CD14-positive monocyte (primary cell): ENCODE data around the gene GPR26. TPM values are rescaled to one million over a fixed set of nuclear protein-coding genes. Genes with fewer than 3 reads are reported as not detected.

Experiments
- DNase-seq, 3 donors: peaks; one replicate each; pipeline ENCODE4 v3.0.0-alpha.2; 2011 to 2022
- H2AFZ ChIP-seq: 2 replicates; pipeline ENCODE4 v1.6.0; 2012; ENCODE audit warnings: mild to moderate bottlenecking, low read depth, low read length, inconsistent platforms; ENCODE audit not compliant: insufficient read depth, poor library complexity, severe bottlenecking
- H3K27ac ChIP-seq, 2 donors: 1 replicate in 1 of 2; 2 replicates in 1 of 2; pipeline ENCODE4 v1.5.1; 2012 to 2013; ENCODE audit warnings: low read length in 2 of 2, control low read depth in 1 of 2, inconsistent platforms in 1 of 2, low read depth in 1 of 2, mild to moderate bottlenecking in 1 of 2
- H3K27me3 ChIP-seq, 2 donors: one replicate each; pipeline versions ENCODE4 v1.6.0 to v1.6.1; 2011 to 2013; ENCODE audit warnings: low read length in 2 of 2; ENCODE audit not compliant: control insufficient read depth in 2 of 2, insufficient read depth in 2 of 2
- H3K36me3 ChIP-seq, 2 donors: replicated peaks in 1 of 2; 1 replicate in 1 of 2; 2 replicates in 1 of 2; pipeline versions ENCODE4 v1.5.1 to v1.6.1; 2012 to 2013; ENCODE audit warnings: low read length in 2 of 2, control low read depth in 1 of 2, inconsistent platforms in 1 of 2, mild to moderate bottlenecking in 1 of 2; ENCODE audit not compliant: insufficient read depth in 2 of 2, control insufficient read depth in 1 of 2
- H3K4me1 ChIP-seq, 2 donors: 1 replicate in 1 of 2; 2 replicates in 1 of 2; pipeline versions ENCODE4 v1.5.1 to v1.6.1; 2012 to 2013; ENCODE audit warnings: low read length in 2 of 2, control low read depth in 1 of 2, inconsistent platforms in 1 of 2, mild to moderate bottlenecking in 1 of 2, moderate library complexity in 1 of 2; ENCODE audit not compliant: insufficient read depth in 2 of 2, control insufficient read depth in 1 of 2
- H3K4me2 ChIP-seq: replicated peaks from 2 replicates; pipeline ENCODE3; 2012; ENCODE audit warnings: low read length, moderate library complexity, mild to moderate bottlenecking; ENCODE audit not compliant: poor library complexity, severe bottlenecking; ENCODE audit errors: extremely low read depth
- H3K4me3 ChIP-seq, 3 experiments: fragments of 200-600 bp in 1 of 3; sonication (generic) in 1 of 3; replicated peaks in 1 of 3; 1 replicate in 2 of 3; 2 replicates in 1 of 3; pipeline ENCODE4 v1.5.1; 2011 to 2013; ENCODE audit warnings: low read length in 3 of 3, mild to moderate bottlenecking in 3 of 3, control low read depth in 2 of 3, low read depth in 2 of 3, inconsistent platforms in 1 of 3, moderate library complexity in 1 of 3
- H3K79me2 ChIP-seq: 2 replicates; pipeline ENCODE4 v1.6.0; 2012; ENCODE audit warnings: mild to moderate bottlenecking, control low read depth, inconsistent platforms, low read length, moderate library complexity; ENCODE audit not compliant: insufficient read depth
- H3K9ac ChIP-seq: 2 replicates; pipeline ENCODE4 v1.6.0; 2017; ENCODE audit warnings: low read length, mild to moderate bottlenecking; ENCODE audit not compliant: insufficient read depth, poor library complexity, severe bottlenecking
- H3K9me3 ChIP-seq, 2 donors: replicated peaks in 1 of 2; 1 replicate in 1 of 2; 2 replicates in 1 of 2; pipeline versions ENCODE4 v1.5.1 to v1.6.1; 2012 to 2013; ENCODE audit warnings: low read length in 2 of 2, control low read depth in 1 of 2; ENCODE audit not compliant: control insufficient read depth in 1 of 2, insufficient read depth in 1 of 2
- H4K20me1 ChIP-seq: 2 replicates; pipeline ENCODE4 v1.6.0; 2012; ENCODE audit warnings: mild to moderate bottlenecking, low read length, control low read depth, moderate library complexity; ENCODE audit not compliant: insufficient read depth
- H3K27ac Mint-ChIP-seq, 7 donors: one replicate each; pipeline ENCODE4 v1.8.0; 2020; ENCODE audit warnings: mild to moderate bottlenecking in 7 of 7, mixed read lengths in 7 of 7, moderate library complexity in 6 of 7, inconsistent platforms in 2 of 7
- H3K27me3 Mint-ChIP-seq, 3 donors: one replicate each; pipeline ENCODE4 v1.8.0; 2021 to 2022; ENCODE audit warnings: low read depth in 3 of 3, mild to moderate bottlenecking in 3 of 3, mixed read lengths in 3 of 3, moderate library complexity in 3 of 3, inconsistent platforms in 1 of 3
- H3K36me3 Mint-ChIP-seq, 2 donors: one replicate each; pipeline ENCODE4 v1.8.0; 2020; ENCODE audit warnings: mixed read lengths in 2 of 2, inconsistent platforms in 1 of 2, mild to moderate bottlenecking in 1 of 2
- H3K4me1 Mint-ChIP-seq: one replicate; pipeline ENCODE4 v1.8.0; 2020; ENCODE audit warnings: mild to moderate bottlenecking, mixed read lengths
- H3K4me3 Mint-ChIP-seq, 2 donors: one replicate each; pipeline ENCODE4 v1.8.0; 2020; ENCODE audit warnings: mild to moderate bottlenecking in 2 of 2, mixed read lengths in 2 of 2, moderate library complexity in 1 of 2
- H3K9me3 Mint-ChIP-seq, 7 donors: one replicate each; pipeline ENCODE4 v1.8.0; 2020 to 2022; ENCODE audit warnings: mixed read lengths in 7 of 7, mild to moderate bottlenecking in 6 of 7, moderate library complexity in 6 of 7, inconsistent platforms in 2 of 7
- WGBS: methylation state at CpG from one replicate; pipeline ENCODE4 v1.1.5; 2013; ENCODE audit warnings: missing lambda C conversion rate; ENCODE audit not compliant: insufficient coverage; 5-methylcytosine and 5-hydroxymethylcytosine counted together
- intact Hi-C, 2 donors: fragments of 100-400 bp; cut with micrococcal nuclease; formaldehyde crosslinking; loops; one replicate each; pipeline versions ENCODE4 v1.15.0 to v1.15.1; 2023
- polyA plus RNA-seq, 3 donors: library from polyadenylated mRNA; depleted of rRNA in 1 of 3; unstranded in 2 of 3; stranded (reverse) in 1 of 3; fragments of 300-500 nt in 2 of 3; fragments of >200 nt in 1 of 3; fragmentation: Illumina TruSeq in 2 of 3; gene quantifications; 1 replicate in 2 of 3; 2 replicates in 1 of 3; pipeline ENCODE4 v1.2.3, GENCODE V29; 2012 to 2021
- TF ChIP-seq, protein P1 (sequence below): fragments of 200-600 bp; IDR thresholded peaks from one replicate; pipeline ENCODE4 v1.8.0; 2022; ENCODE audit warnings: antibody characterized with exemption, mild to moderate bottlenecking

The GPR26 gene
- polyA plus RNA-seq, 3 donors, result not detected

DNA sequence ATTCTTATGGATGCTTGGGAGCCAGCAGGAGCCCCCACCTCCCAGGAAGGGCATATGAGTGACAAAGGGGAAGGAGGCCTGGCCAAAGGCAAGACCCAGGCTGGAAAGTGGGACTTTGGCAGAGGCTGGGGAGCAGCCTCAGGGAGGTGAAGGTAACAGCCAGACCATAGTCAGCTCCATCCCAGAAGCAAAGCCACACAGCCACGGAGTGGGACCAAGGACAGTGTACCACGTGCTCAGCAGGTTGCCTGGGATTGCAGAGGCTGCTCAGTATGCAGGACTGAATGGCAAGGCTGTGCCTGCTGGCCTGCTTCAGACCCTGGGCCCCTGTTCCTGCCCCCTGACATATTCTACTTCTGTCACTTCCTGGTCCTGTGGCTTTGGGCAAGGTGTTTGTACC is 17.6 kb upstream of the GPR26 start:
- no peak overlapping the region for H3K9ac ChIP-seq
- Mint-ChIP-seq H3K27me3 (peaks cover 0 to 4% (median 3%) of the 10 kb centered on the region in 3 donors), H3K27ac (no peak overlapping the region), H3K36me3 (no peaks in the 10 kb centered on the region), H3K9me3 (peaks cover 0 to 4% (median 2%) of the 10 kb centered on the region in 7 donors), H3K4me3 (no peak overlapping the region), H3K4me1 (no peaks in the 10 kb centered on the region)
- 39% methylated on average over 2 of the region's 2 CpGs for WGBS
- H4K20me1 ChIP-seq, result no peaks in the 10 kb centered on the region
- DNase-seq, result no peak
- no peak overlapping the region for H3K4me3 ChIP-seq
- H3K9me3 ChIP-seq, result no peaks in the 10 kb centered on the region
- H3K27ac ChIP-seq, result no peak overlapping the region
- intact Hi-C loops, result no loop called here
- H3K27me3 ChIP-seq, result no peaks in the 10 kb centered on the region
- no peaks in the 10 kb centered on the region for H3K36me3 ChIP-seq
- H3K4me1 ChIP-seq, result no peaks in the 10 kb centered on the region
- H3K79me2 ChIP-seq, result no peaks in the 10 kb centered on the region
- no peak overlapping the region for H2AFZ ChIP-seq
- TF ChIP-seq, protein P1, sequence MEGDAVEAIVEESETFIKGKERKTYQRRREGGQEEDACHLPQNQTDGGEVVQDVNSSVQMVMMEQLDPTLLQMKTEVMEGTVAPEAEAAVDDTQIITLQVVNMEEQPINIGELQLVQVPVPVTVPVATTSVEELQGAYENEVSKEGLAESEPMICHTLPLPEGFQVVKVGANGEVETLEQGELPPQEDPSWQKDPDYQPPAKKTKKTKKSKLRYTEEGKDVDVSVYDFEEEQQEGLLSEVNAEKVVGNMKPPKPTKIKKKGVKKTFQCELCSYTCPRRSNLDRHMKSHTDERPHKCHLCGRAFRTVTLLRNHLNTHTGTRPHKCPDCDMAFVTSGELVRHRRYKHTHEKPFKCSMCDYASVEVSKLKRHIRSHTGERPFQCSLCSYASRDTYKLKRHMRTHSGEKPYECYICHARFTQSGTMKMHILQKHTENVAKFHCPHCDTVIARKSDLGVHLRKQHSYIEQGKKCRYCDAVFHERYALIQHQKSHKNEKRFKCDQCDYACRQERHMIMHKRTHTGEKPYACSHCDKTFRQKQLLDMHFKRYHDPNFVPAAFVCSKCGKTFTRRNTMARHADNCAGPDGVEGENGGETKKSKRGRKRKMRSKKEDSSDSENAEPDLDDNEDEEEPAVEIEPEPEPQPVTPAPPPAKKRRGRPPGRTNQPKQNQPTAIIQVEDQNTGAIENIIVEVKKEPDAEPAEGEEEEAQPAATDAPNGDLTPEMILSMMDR, result no peak
- H3K4me2 ChIP-seq, result no peak overlapping the region

GRCh38 chr10:123649676-123650075 is 16.5 kb upstream of the GPR26 start:
- no peaks in the 10 kb centered on the region for H3K27me3 ChIP-seq
- TF ChIP-seq, protein P1, result no peak

More at GRCh38 chr10:123649676-123650075, 16.5 kb upstream of the GPR26 start:
- no peak overlapping the region for H3K27ac ChIP-seq
- Mint-ChIP-seq H3K27me3 (peaks cover 0 to 4% (median 3%) of the 10 kb centered on the region in 3 donors), H3K27ac (no peak overlapping the region), H3K4me1 (no peaks in the 10 kb centered on the region), H3K4me3 (no peak overlapping the region), H3K36me3 (no peaks in the 10 kb centered on the region), H3K9me3 (peaks cover 0 to 4% (median 2%) of the 10 kb centered on the region in 7 donors)
- no peaks in the 10 kb centered on the region for H3K36me3 ChIP-seq
- no peak overlapping the region for H3K9ac ChIP-seq
- H3K4me2 ChIP-seq, result no peak overlapping the region
- H3K9me3 ChIP-seq, result no peaks in the 10 kb centered on the region
- H2AFZ ChIP-seq, result no peak overlapping the region
- WGBS, result 92% methylated on average over 2 of the region's 4 CpGs
- H4K20me1 ChIP-seq, result no peaks in the 10 kb centered on the region
- intact Hi-C loops, result no loop called here
- no peaks in the 10 kb centered on the region for H3K79me2 ChIP-seq
- H3K4me1 ChIP-seq, result no peaks in the 10 kb centered on the region
- H3K4me3 ChIP-seq, result no peak overlapping the region
- no peak for DNase-seq
